ENCODE measurements around the gene CDH22. TPM values are rescaled to one million over a fixed set of nuclear protein-coding genes. Genes with fewer than 3 reads are reported as not detected.

Gene CDH22
- total and polyA plus RNA-seq, 4 experiments from 2014 or later: not detected

- Histone ChIP-seq H3K36me3 (ENCODE audit: insufficient read depth, low read length) (no peaks in the 10 kb centered on the region), H3K4me3 (ENCODE audit: low read length in 2 of 2) (no peak overlapping the region), H3K27me3 (ENCODE audit: insufficient read depth, low read length) (no peaks in the 10 kb centered on the region), H3K27ac (ENCODE audit: low read depth, low read length) (no peak overlapping the region), H3K9me3 (ENCODE audit: control insufficient read depth in 1 of 2, low read length in 2 of 2) (no peaks in the 10 kb centered on the region), H3K4me1 (ENCODE audit: insufficient read depth, low read length) (no peaks in the 10 kb centered on the region)
- H3K36me3 Mint-ChIP-seq: no peaks in the 10 kb centered on the region
- ChIA-PET CTCF (ENCODE audit: partially characterized antibody) (no interaction called here), POLR2A (ENCODE audit: partially characterized antibody) (no interaction called here)
- H3K9me3 Mint-ChIP-seq: no peaks in the 10 kb centered on the region
- peaks cover 4 to 31% of the 10 kb centered on the region in 2 donors for H3K27me3 Mint-ChIP-seq
- peaks cover 0 to 6% (median 1%) of the 10 kb centered on the region in 4 donors for H3K4me1 Mint-ChIP-seq
- H3K4me3 Mint-ChIP-seq: no peak overlapping the region
- H3K27ac Mint-ChIP-seq: no peak overlapping the region
- intact Hi-C loops (cut with micrococcal nuclease): no loop called here
- DNase-seq: no peak
Measured at GRCh38 chr20:46213946-46214823, 94.1 kb downstream of the CDH22 start.

- intact Hi-C loops (cut with micrococcal nuclease): no loop called here
- Mint-ChIP-seq H3K36me3 (no peaks in the 10 kb centered on the region), H3K4me3 (no peak overlapping the region), H3K9me3 (no peaks in the 10 kb centered on the region), H3K27ac (no peak overlapping the region), H3K27me3 (peaks cover 6 to 37% of the 10 kb centered on the region in 2 donors), H3K4me1 (peaks cover 0 to 11% (median 0%) of the 10 kb centered on the region in 4 donors)
- no peaks in the 10 kb centered on the region for H3K27me3 ChIP-seq (ENCODE audit: insufficient read depth, low read length)
- ChIA-PET CTCF (ENCODE audit: partially characterized antibody) (no interaction called here), POLR2A (ENCODE audit: partially characterized antibody) (no interaction called here)
- no peak overlapping the region for H3K27ac ChIP-seq (ENCODE audit: low read depth, low read length)
- DNase-seq: no peak
- H3K4me3 ChIP-seq (ENCODE audit: low read length in 2 of 2): no peak overlapping the region
- no peaks in the 10 kb centered on the region for H3K36me3 ChIP-seq (ENCODE audit: insufficient read depth, low read length)
- H3K9me3 ChIP-seq (ENCODE audit: control insufficient read depth in 1 of 2, low read length in 2 of 2): no peaks in the 10 kb centered on the region
- H3K4me1 ChIP-seq (ENCODE audit: insufficient read depth, low read length): no peaks in the 10 kb centered on the region
Measured at GRCh38 chr20:46212876-46213275, 95.4 kb downstream of the CDH22 start.

- H3K4me3 ChIP-seq (ENCODE audit: low read length in 2 of 2): no peak overlapping the region
- no peaks in the 10 kb centered on the region for H3K9me3 ChIP-seq (ENCODE audit: control insufficient read depth in 1 of 2, low read length in 2 of 2)
- no peak overlapping the region for H3K27ac Mint-ChIP-seq
- H3K27me3 Mint-ChIP-seq: peaks cover 6 to 38% of the 10 kb centered on the region in 2 donors
- no peak for DNase-seq
- H3K9me3 Mint-ChIP-seq: no peaks in the 10 kb centered on the region
- H3K4me1 Mint-ChIP-seq: peaks cover 0 to 14% (median 4%) of the 10 kb centered on the region in 4 donors
- no peak overlapping the region for H3K4me3 Mint-ChIP-seq
- H3K27me3 ChIP-seq (ENCODE audit: insufficient read depth, low read length): no peaks in the 10 kb centered on the region
- H3K27ac ChIP-seq (ENCODE audit: low read depth, low read length): no peak overlapping the region
- CTCF ChIA-PET (ENCODE audit: partially characterized antibody): no interaction called here
- intact Hi-C loops (cut with micrococcal nuclease): no loop called here
- POLR2A ChIA-PET (ENCODE audit: partially characterized antibody): no interaction called here
- H3K36me3 ChIP-seq (ENCODE audit: insufficient read depth, low read length): no peaks in the 10 kb centered on the region
- H3K4me1 ChIP-seq (ENCODE audit: insufficient read depth, low read length): no peaks in the 10 kb centered on the region
- no peaks in the 10 kb centered on the region for H3K36me3 Mint-ChIP-seq
Measured at GRCh38 chr20:46212252-46212651, 96.0 kb downstream of the CDH22 start.

GRCh38 chr20:46211331-46211722 is 97.0 kb downstream of the CDH22 start:
- H3K36me3 ChIP-seq (ENCODE audit: insufficient read depth, low read length): no peaks in the 10 kb centered on the region
- Mint-ChIP-seq H3K27me3 (peaks cover 6 to 38% of the 10 kb centered on the region in 2 donors), H3K4me1 (peaks cover 3 to 17% (median 11%) of the 10 kb centered on the region in 4 donors), H3K9me3 (no peaks in the 10 kb centered on the region), H3K27ac (no peak overlapping the region), H3K36me3 (no peaks in the 10 kb centered on the region), H3K4me3 (no peak overlapping the region)
- CTCF ChIA-PET (ENCODE audit: partially characterized antibody): interaction anchor here (1.1 kb wide), 1 partner anchor 14 kb away, joined by 3 read pairs; no protein-coding TSS in a partner anchor
- no peaks in the 10 kb centered on the region for H3K27me3 ChIP-seq (ENCODE audit: insufficient read depth, low read length)
- no peak for DNase-seq
- intact Hi-C loops (cut with micrococcal nuclease): no loop called here
- POLR2A ChIA-PET (ENCODE audit: partially characterized antibody): no interaction called here
- H3K27ac ChIP-seq (ENCODE audit: low read depth, low read length): no peak overlapping the region
- no peaks in the 10 kb centered on the region for H3K9me3 ChIP-seq (ENCODE audit: control insufficient read depth in 1 of 2, low read length in 2 of 2)
- H3K4me1 ChIP-seq (ENCODE audit: insufficient read depth, low read length): peaks cover 6% of the 10 kb centered on the region
- no peak overlapping the region for H3K4me3 ChIP-seq (ENCODE audit: low read length in 2 of 2)

- Mint-ChIP-seq H3K27ac (no peak overlapping the region), H3K4me3 (no peak overlapping the region)
- POLR2A ChIA-PET (ENCODE audit: partially characterized antibody): no interaction called here
Measured at GRCh38 chr20:46210672-46211330, 97.5 kb downstream of the CDH22 start.

GRCh38 chr20:46209930-46210671 is 98.2 kb downstream of the CDH22 start:
- H3K27ac Mint-ChIP-seq: peak overlapping the region in 1 of 7 donors; percentile 21
- no peak overlapping the region for H3K4me3 Mint-ChIP-seq
- no peaks in the 10 kb centered on the region for H3K9me3 Mint-ChIP-seq
- peaks cover 19% of the 10 kb centered on the region for H3K4me1 ChIP-seq (ENCODE audit: insufficient read depth, low read length)
- no peak overlapping the region for H3K4me3 ChIP-seq (ENCODE audit: low read length in 2 of 2)
- H3K27me3 Mint-ChIP-seq: peaks cover 6 to 38% of the 10 kb centered on the region in 2 donors
- H3K4me1 Mint-ChIP-seq: peaks cover 15 to 30% (median 23%) of the 10 kb centered on the region in 4 donors
- CTCF ChIA-PET (ENCODE audit: partially characterized antibody): no interaction called here
- no peaks in the 10 kb centered on the region for H3K27me3 ChIP-seq (ENCODE audit: insufficient read depth, low read length)
- DNase-seq: no peak
- intact Hi-C loops (cut with micrococcal nuclease): no loop called here
- no peaks in the 10 kb centered on the region for H3K36me3 ChIP-seq (ENCODE audit: insufficient read depth, low read length)
- POLR2A ChIA-PET (ENCODE audit: partially characterized antibody): no interaction called here
- H3K36me3 Mint-ChIP-seq: no peaks in the 10 kb centered on the region
- no peaks in the 10 kb centered on the region for H3K9me3 ChIP-seq (ENCODE audit: control insufficient read depth in 1 of 2, low read length in 2 of 2)
- no peak overlapping the region for H3K27ac ChIP-seq (ENCODE audit: low read depth, low read length)

More at GRCh38 chr20:46210672-46211330, 97.5 kb downstream of the CDH22 start:
- peaks cover 8 to 23% (median 16%) of the 10 kb centered on the region in 4 donors for H3K4me1 Mint-ChIP-seq
- DNase-seq: no peak
- Histone ChIP-seq H3K4me3 (ENCODE audit: low read length in 2 of 2) (no peak overlapping the region), H3K9me3 (ENCODE audit: control insufficient read depth in 1 of 2, low read length in 2 of 2) (no peaks in the 10 kb centered on the region), H3K27ac (ENCODE audit: low read depth, low read length) (no peak overlapping the region), H3K4me1 (ENCODE audit: insufficient read depth, low read length) (peaks cover 12% of the 10 kb centered on the region), H3K27me3 (ENCODE audit: insufficient read depth, low read length) (no peaks in the 10 kb centered on the region), H3K36me3 (ENCODE audit: insufficient read depth, low read length) (no peaks in the 10 kb centered on the region)
- peaks cover 6 to 38% of the 10 kb centered on the region in 2 donors for H3K27me3 Mint-ChIP-seq
- no peaks in the 10 kb centered on the region for H3K36me3 Mint-ChIP-seq
- H3K9me3 Mint-ChIP-seq: no peaks in the 10 kb centered on the region
- CTCF ChIA-PET (ENCODE audit: partially characterized antibody): interaction anchor here (1.1 kb wide), 1 partner anchor 13 kb away, joined by 3 read pairs; no protein-coding TSS in a partner anchor
- intact Hi-C loops (cut with micrococcal nuclease): no loop called here

- no peaks in the 10 kb centered on the region for H3K9me3 ChIP-seq (ENCODE audit: control insufficient read depth in 1 of 2, low read length in 2 of 2)
- intact Hi-C loops (cut with micrococcal nuclease): no loop called here
- no peak overlapping the region for H3K27ac ChIP-seq (ENCODE audit: low read depth, low read length)
- H3K27me3 Mint-ChIP-seq: peaks cover 6 to 27% of the 10 kb centered on the region in 2 donors
- H3K4me3 Mint-ChIP-seq: no peak overlapping the region
- no peak for DNase-seq
- CTCF ChIA-PET (ENCODE audit: partially characterized antibody): no interaction called here
- H3K4me1 Mint-ChIP-seq: peaks cover 29 to 46% (median 42%) of the 10 kb centered on the region in 4 donors
- peak overlapping the region in 2 of 7 donors; percentile 13 to 57 for H3K27ac Mint-ChIP-seq
- POLR2A ChIA-PET (ENCODE audit: partially characterized antibody): interaction anchor here (0.6 kb wide), 1 partner anchor 652 kb away, joined by 4 read pairs; no protein-coding TSS in a partner anchor
- H3K9me3 Mint-ChIP-seq: no peaks in the 10 kb centered on the region
- H3K4me1 ChIP-seq (ENCODE audit: insufficient read depth, low read length): peaks cover 42% of the 10 kb centered on the region
- H3K27me3 ChIP-seq (ENCODE audit: insufficient read depth, low read length): no peaks in the 10 kb centered on the region
- H3K36me3 ChIP-seq (ENCODE audit: insufficient read depth, low read length): no peaks in the 10 kb centered on the region
- no peak overlapping the region for H3K4me3 ChIP-seq (ENCODE audit: low read length in 2 of 2)
- H3K36me3 Mint-ChIP-seq: no peaks in the 10 kb centered on the region
Measured at GRCh38 chr20:46207793-46208192, 100.5 kb downstream of the CDH22 start.
